A549 (cell line): Measurements from ENCODE around the gene P4HA2. TPM values are rescaled to one million over a fixed set of nuclear protein-coding genes. Genes with fewer than 3 reads are reported as not detected.

Source experiments
- ATAC-seq, 2 experiments: fragments of 200-7000 bp in 1 of 2; fragments of >200 bp in 1 of 2; cut with Nextera tagmentation in 1 of 2; cut with Tn5 transposase in 1 of 2; 3 replicates each; pipeline versions ENCODE4 v1.8.0 to v1.9.1; 2018 to 2020; ENCODE audit warnings: mild to moderate bottlenecking in 1 of 2, moderate library complexity in 1 of 2
- CTCF ChIA-PET: fragments of 300-600 bp; sonication (Branson Sonifier 250); formaldehyde crosslinking; extraction: SDS; loops from one replicate; lab custom pipeline; 2021; ENCODE audit warnings: antibody characterized with exemption, inconsistent platforms; lab: Yijun Ruan, JAX
- POLR2A ChIA-PET: fragments of 350-600 bp; formaldehyde crosslinking; extraction: SDS; loops from one replicate; lab custom pipeline; 2021; ENCODE audit warnings: antibody characterized with exemption, inconsistent platforms; lab: Yijun Ruan, JAX
- DNase-seq, 2 experiments: peaks; one replicate each; pipeline versions ENCODE4 v3.0.0 to v3.0.0-alpha.2; 2011 to 2016; ENCODE audit warnings: low read depth in 1 of 2, low spot score in 1 of 2
- FAIRE-seq: peaks from 2 replicates; lab custom pipeline; 2011; peaks lifted over from hg19 to GRCh38; lab: Jason Lieb, UNC
- H3K27ac ChIP-seq, 2 experiments: fragments of >200 bp; sonication (Bioruptor Twin); formaldehyde crosslinking; 3 replicates each; pipeline ENCODE4 v1.5.1; 2016 to 2017
- H3K4me1 ChIP-seq: fragments of >200 bp; sonication (Bioruptor Twin); formaldehyde crosslinking; 3 replicates; pipeline ENCODE4 v1.6.1; 2016
- H3K4me2 ChIP-seq: fragments of >200 bp; sonication (Bioruptor Twin); formaldehyde crosslinking; 3 replicates; pipeline ENCODE4 v1.6.1; 2016
- H3K4me3 ChIP-seq: fragments of >200 bp; sonication (Bioruptor Twin); formaldehyde crosslinking; 3 replicates; pipeline ENCODE4 v1.5.1; 2016
- H3K9me3 ChIP-seq: fragments of >200 bp; sonication (Bioruptor Twin); formaldehyde crosslinking; 3 replicates; pipeline ENCODE4 v1.6.1; 2016
- BHLHE40 ChIP-seq: IDR thresholded peaks from 2 replicates; pipeline ENCODE4 v1.6.1; 2012; ENCODE audit warnings: low read depth, low read length, inconsistent platforms
- CBX2 ChIP-seq: fragments of 200-600 bp; sonication (generic); IDR thresholded peaks from 2 replicates; pipeline ENCODE4 v1.6.1; 2016; ENCODE audit warnings: low read depth, mild to moderate bottlenecking, borderline replicate concordance
- CHD2 ChIP-seq: fragments of 150-350 bp; IDR thresholded peaks from 2 replicates; pipeline ENCODE4 v1.6.1; 2014; ENCODE audit warnings: low read length; ENCODE audit not compliant: partially characterized antibody
- CHD4 ChIP-seq: fragments of 200-600 bp; sonication (generic); IDR thresholded peaks from 2 replicates; pipeline ENCODE4 v1.6.1; 2016; ENCODE audit warnings: antibody characterized with exemption, mild to moderate bottlenecking, borderline replicate concordance
- EP300 ChIP-seq, 2 experiments: fragments of >200 bp; sonication (Bioruptor Twin); formaldehyde crosslinking; IDR thresholded peaks; 2 replicates in 1 of 2; 3 replicates in 1 of 2; pipeline ENCODE4 v1.6.1; 2016 to 2017
- ESRRA ChIP-seq: fragments of 150-350 bp; IDR thresholded peaks from 2 replicates; pipeline ENCODE4 v1.6.1; 2014; ENCODE audit warnings: mild to moderate bottlenecking, low read length, borderline replicate concordance
- FOSB ChIP-seq: fragments of 250-450 bp; sonication (Bioruptor Pico); IDR thresholded peaks from 2 replicates; pipeline ENCODE4 v1.5.0; 2020; ENCODE audit warnings: mild to moderate bottlenecking, moderate library complexity
- FOSL2 ChIP-seq, 2 experiments: fragments of 450-650 bp in 1 of 2; fragments of >200 bp in 1 of 2; sonication (Bioruptor Twin) in 1 of 2; formaldehyde crosslinking; IDR thresholded peaks; 2 replicates each; pipeline versions ENCODE4 v1.5.0 to v1.6.1; 2016 to 2020; ENCODE audit warnings: mild to moderate bottlenecking in 1 of 2, moderate library complexity in 1 of 2
- FOXS1 ChIP-seq: fragments of 250-450 bp; sonication (Bioruptor Pico); IDR thresholded peaks from 2 replicates; pipeline ENCODE4 v1.5.0; 2020; ENCODE audit warnings: mild to moderate bottlenecking, moderate library complexity
- GATA3 ChIP-seq: IDR thresholded peaks from 2 replicates; pipeline ENCODE4 v1.6.1; 2012; ENCODE audit warnings: borderline replicate concordance
- HDAC2 ChIP-seq: fragments of 200-600 bp; sonication (generic); IDR thresholded peaks from 2 replicates; pipeline ENCODE4 v1.6.1; 2016
- HOXB5 ChIP-seq: fragments of 250-450 bp; sonication (Bioruptor Pico); IDR thresholded peaks from 2 replicates; pipeline ENCODE4 v1.5.0; 2020; ENCODE audit warnings: mild to moderate bottlenecking, moderate library complexity
- KDM1A ChIP-seq: fragments of 200-600 bp; sonication (generic); IDR thresholded peaks from 2 replicates; pipeline ENCODE4 v1.6.1; 2016; ENCODE audit warnings: low read depth, mild to moderate bottlenecking
- KDM5A ChIP-seq: fragments of 200-600 bp; sonication (generic); IDR thresholded peaks from 2 replicates; pipeline ENCODE4 v1.6.1; 2016; ENCODE audit warnings: antibody characterized with exemption, mild to moderate bottlenecking
- MAFK ChIP-seq: fragments of 450-650 bp; IDR thresholded peaks from 2 replicates; pipeline ENCODE4 v1.6.1; 2014; ENCODE audit not compliant: partially characterized antibody
- MAZ ChIP-seq: fragments of 150-350 bp; IDR thresholded peaks from 2 replicates; pipeline ENCODE4 v1.6.1; 2014; ENCODE audit warnings: antibody characterized with exemption, low read depth, low read length, borderline replicate concordance
- NFE2L2 ChIP-seq: fragments of 150-350 bp; conservative IDR thresholded peaks from 2 replicates; pipeline ENCODE4 v1.6.1; 2014; ENCODE audit warnings: low read length
- POLR2AphosphoS2 ChIP-seq: conservative IDR thresholded peaks from 2 replicates; pipeline ENCODE4 v1.6.1; 2012; ENCODE audit warnings: low read length, improper control_type of control experiment, inconsistent platforms
- RCOR1 ChIP-seq: fragments of 150-350 bp; IDR thresholded peaks from 2 replicates; pipeline ENCODE4 v1.6.1; 2014; ENCODE audit warnings: antibody characterized with exemption, low read length, low read depth
- RFX5 ChIP-seq: fragments of 450-650 bp; IDR thresholded peaks from 2 replicates; pipeline ENCODE4 v1.7.1; 2014; ENCODE audit warnings: antibody characterized with exemption, mild to moderate bottlenecking, moderate library complexity
- SREBF2 ChIP-seq: fragments of 450-650 bp; IDR thresholded peaks from 2 replicates; pipeline ENCODE4 v1.6.1; 2014; ENCODE audit warnings: mild to moderate bottlenecking, moderate library complexity
- TP53 ChIP-seq: fragments of 250-450 bp; sonication (Bioruptor Pico); IDR thresholded peaks from 2 replicates; pipeline ENCODE4 v1.5.0; 2021; ENCODE audit warnings: mild to moderate bottlenecking, moderate library complexity
- ZC3H11A ChIP-seq: fragments of 450-650 bp; IDR thresholded peaks from 2 replicates; pipeline ENCODE4 v1.6.1; 2014; ENCODE audit warnings: antibody characterized with exemption, mild to moderate bottlenecking
- ZNF302 ChIP-seq: fragments of 250-450 bp; sonication (Bioruptor Pico); IDR thresholded peaks from 2 replicates; pipeline ENCODE4 v1.9.0; 2021; ENCODE audit warnings: inconsistent platforms, mild to moderate bottlenecking, moderate library complexity
- WGBS: methylation state at CpG from one replicate; pipeline ENCODE4 v1.1.6; 2017; ENCODE audit errors: missing lambda C conversion rate; 5-methylcytosine and 5-hydroxymethylcytosine counted together
- polyA plus RNA-seq, 4 experiments: library from polyadenylated mRNA; depleted of rRNA in 3 of 4; stranded (reverse); fragments of >200 nt; fragmentation: RNase III in 1 of 4; extraction: RNeasy Plus Mini Kit Qiagen cat#74134 plus additional on column Dnase treatment in 1 of 4; gene quantifications; 2 replicates in 3 of 4; 3 replicates in 1 of 4; pipeline ENCODE4 v1.2.3, GENCODE V29; 2011 to 2017
- TF ChIP-seq, protein P1 (sequence below): fragments of >200 bp; sonication (Bioruptor Twin); formaldehyde crosslinking; IDR thresholded peaks from 3 replicates; pipeline ENCODE4 v1.5.1; 2016
- TF ChIP-seq, protein P2 (sequence below): fragments of 200-600 bp; sonication (generic); IDR thresholded peaks from 2 replicates; pipeline ENCODE4 v1.6.1; 2016; ENCODE audit warnings: antibody characterized with exemption, mild to moderate bottlenecking, moderate library complexity
- TF ChIP-seq, protein P3 (sequence below): IDR thresholded peaks from 2 replicates; pipeline ENCODE4 v1.6.1; 2012
- TF ChIP-seq, protein P4 (sequence below): fragments of 450-650 bp; IDR thresholded peaks from 2 replicates; pipeline ENCODE4 v1.6.1; 2014; ENCODE audit warnings: antibody characterized with exemption
- TF ChIP-seq, protein P5 (sequence below): fragments of 150-350 bp; IDR thresholded peaks from 2 replicates; pipeline ENCODE4 v1.6.1; 2014; ENCODE audit warnings: low read depth, mild to moderate bottlenecking, low read length
- TF ChIP-seq, protein P6 (sequence below): fragments of >200 bp; sonication (Bioruptor Twin); formaldehyde crosslinking; IDR thresholded peaks from 2 replicates; pipeline ENCODE4 v1.6.1; 2016

The P4HA2 gene
- polyA plus RNA-seq, 2 of the 4 experiments (the other 2 are of a cell fraction), result 36.4 to 45.0 TPM

DNA sequence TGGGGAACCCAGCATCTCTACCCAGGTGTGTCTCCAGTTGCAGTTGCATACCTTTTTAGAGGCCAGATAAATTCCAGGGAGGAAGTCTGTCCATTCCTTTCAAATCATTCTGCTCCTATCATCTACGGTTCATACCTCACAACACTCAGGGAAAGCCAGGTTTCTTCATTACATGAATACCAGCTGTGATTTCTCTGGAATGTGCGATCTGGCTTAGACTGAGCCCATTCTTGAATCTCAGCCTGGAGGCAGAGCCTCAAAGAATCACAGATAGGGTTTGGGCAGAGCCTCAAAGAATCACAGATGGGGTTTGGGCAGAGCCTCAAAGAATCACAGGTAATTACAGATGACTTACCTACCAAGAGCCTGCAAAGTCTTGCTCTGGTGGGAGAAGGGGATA lies 7.2 kb downstream of the P4HA2 start:
- DNase-seq, result no peak

DNA sequence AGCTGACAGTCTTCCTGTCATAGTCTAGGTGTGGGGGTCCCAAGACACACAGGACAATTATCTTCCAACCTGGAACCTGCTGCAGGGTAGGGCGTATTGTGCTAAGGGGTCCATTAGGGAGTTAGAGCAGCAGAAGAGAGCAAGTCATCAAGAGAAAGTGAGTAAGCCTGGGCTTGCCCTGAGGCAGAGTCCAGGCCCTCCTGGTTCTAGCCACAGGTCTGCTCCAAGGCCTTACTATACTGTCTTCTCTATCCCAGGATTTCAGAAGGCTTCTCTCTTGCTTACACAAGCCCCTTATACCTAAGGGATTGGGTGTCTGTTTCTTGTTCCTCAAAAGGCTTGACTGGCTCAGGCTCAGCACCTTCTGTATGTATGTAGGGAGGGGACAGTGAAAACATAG lies 7.7 kb downstream of the P4HA2 start:
- CTCF ChIA-PET, result interaction anchor here (0.9 to 2.2 kb wide), 5 partner anchors 8 to 155 kb away, joined by 3 to 7 read pairs (median 4); no protein-coding TSS in a partner anchor

More for the DNA sequence above, 7.2 kb downstream of the P4HA2 start:
- TF ChIP-seq, protein P1, sequence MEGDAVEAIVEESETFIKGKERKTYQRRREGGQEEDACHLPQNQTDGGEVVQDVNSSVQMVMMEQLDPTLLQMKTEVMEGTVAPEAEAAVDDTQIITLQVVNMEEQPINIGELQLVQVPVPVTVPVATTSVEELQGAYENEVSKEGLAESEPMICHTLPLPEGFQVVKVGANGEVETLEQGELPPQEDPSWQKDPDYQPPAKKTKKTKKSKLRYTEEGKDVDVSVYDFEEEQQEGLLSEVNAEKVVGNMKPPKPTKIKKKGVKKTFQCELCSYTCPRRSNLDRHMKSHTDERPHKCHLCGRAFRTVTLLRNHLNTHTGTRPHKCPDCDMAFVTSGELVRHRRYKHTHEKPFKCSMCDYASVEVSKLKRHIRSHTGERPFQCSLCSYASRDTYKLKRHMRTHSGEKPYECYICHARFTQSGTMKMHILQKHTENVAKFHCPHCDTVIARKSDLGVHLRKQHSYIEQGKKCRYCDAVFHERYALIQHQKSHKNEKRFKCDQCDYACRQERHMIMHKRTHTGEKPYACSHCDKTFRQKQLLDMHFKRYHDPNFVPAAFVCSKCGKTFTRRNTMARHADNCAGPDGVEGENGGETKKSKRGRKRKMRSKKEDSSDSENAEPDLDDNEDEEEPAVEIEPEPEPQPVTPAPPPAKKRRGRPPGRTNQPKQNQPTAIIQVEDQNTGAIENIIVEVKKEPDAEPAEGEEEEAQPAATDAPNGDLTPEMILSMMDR, result no peak
- no peak for TF ChIP-seq RFX5
- TF ChIP-seq ZNF302 (CRISPR knock-in tag), result no peak
- TF ChIP-seq KDM5A, result no peak
- no peak for TF ChIP-seq FOSB (CRISPR knock-in tag)
- no peak for TF ChIP-seq HDAC2
- no peak for TF ChIP-seq KDM1A
- TF ChIP-seq MAFK, result no peak
- TF ChIP-seq BHLHE40, result no peak
- TF ChIP-seq TP53, result no peak
- no peak for TF ChIP-seq HOXB5
- no peak for TF ChIP-seq NFE2L2
- TF ChIP-seq, protein P2, sequence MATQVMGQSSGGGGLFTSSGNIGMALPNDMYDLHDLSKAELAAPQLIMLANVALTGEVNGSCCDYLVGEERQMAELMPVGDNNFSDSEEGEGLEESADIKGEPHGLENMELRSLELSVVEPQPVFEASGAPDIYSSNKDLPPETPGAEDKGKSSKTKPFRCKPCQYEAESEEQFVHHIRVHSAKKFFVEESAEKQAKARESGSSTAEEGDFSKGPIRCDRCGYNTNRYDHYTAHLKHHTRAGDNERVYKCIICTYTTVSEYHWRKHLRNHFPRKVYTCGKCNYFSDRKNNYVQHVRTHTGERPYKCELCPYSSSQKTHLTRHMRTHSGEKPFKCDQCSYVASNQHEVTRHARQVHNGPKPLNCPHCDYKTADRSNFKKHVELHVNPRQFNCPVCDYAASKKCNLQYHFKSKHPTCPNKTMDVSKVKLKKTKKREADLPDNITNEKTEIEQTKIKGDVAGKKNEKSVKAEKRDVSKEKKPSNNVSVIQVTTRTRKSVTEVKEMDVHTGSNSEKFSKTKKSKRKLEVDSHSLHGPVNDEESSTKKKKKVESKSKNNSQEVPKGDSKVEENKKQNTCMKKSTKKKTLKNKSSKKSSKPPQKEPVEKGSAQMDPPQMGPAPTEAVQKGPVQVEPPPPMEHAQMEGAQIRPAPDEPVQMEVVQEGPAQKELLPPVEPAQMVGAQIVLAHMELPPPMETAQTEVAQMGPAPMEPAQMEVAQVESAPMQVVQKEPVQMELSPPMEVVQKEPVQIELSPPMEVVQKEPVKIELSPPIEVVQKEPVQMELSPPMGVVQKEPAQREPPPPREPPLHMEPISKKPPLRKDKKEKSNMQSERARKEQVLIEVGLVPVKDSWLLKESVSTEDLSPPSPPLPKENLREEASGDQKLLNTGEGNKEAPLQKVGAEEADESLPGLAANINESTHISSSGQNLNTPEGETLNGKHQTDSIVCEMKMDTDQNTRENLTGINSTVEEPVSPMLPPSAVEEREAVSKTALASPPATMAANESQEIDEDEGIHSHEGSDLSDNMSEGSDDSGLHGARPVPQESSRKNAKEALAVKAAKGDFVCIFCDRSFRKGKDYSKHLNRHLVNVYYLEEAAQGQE, result no peak
- TF ChIP-seq FOSL2 (IDR thresholded peaks at IDR 0.05), result no peak
- no peak for TF ChIP-seq FOSL2 (CRISPR knock-in tag; IDR thresholded peaks at IDR 0.05)
- no peak for TF ChIP-seq CHD4
- no peak for TF ChIP-seq FOXS1 (CRISPR knock-in tag)
- no peak for TF ChIP-seq MAZ
- no peak for TF ChIP-seq CHD2
- TF ChIP-seq, all 56 proteins: peak for 0
- Histone ChIP-seq H3K4me2 (no peak overlapping the region), H3K9me3 (no peaks in the 10 kb centered on the region), H3K27ac (no peak overlapping the region), H3K4me1 (peaks cover 9% of the 10 kb centered on the region; the same call in 2 of the 3 replicates), H3K4me3 (no peak overlapping the region)
- no peak for FAIRE-seq
- ChIA-PET POLR2A (no interaction called here), CTCF (interaction anchor here (1.1 to 2.2 kb wide), 4 partner anchors 8 to 52 kb away, joined by 3 to 7 read pairs (median 4); no protein-coding TSS in a partner anchor)
- WGBS, result 86% methylated on average over 2 of the region's 2 CpGs
- ATAC-seq, result no peak

More for the DNA sequence above, 7.7 kb downstream of the P4HA2 start:
- ATAC-seq, result no peak
- FAIRE-seq, result no peak
- 81% methylated on average over 1 of the region's 1 CpG for WGBS
- DNase-seq, result no peak
- no peaks in the 10 kb centered on the region for H3K9me3 ChIP-seq
- no peak for TF ChIP-seq CBX2
- TF ChIP-seq, protein P3, sequence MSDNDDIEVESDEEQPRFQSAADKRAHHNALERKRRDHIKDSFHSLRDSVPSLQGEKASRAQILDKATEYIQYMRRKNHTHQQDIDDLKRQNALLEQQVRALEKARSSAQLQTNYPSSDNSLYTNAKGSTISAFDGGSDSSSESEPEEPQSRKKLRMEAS, result no peak
- TF ChIP-seq, protein P4, sequence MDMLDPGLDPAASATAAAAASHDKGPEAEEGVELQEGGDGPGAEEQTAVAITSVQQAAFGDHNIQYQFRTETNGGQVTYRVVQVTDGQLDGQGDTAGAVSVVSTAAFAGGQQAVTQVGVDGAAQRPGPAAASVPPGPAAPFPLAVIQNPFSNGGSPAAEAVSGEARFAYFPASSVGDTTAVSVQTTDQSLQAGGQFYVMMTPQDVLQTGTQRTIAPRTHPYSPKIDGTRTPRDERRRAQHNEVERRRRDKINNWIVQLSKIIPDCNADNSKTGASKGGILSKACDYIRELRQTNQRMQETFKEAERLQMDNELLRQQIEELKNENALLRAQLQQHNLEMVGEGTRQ, result no peak
- TF ChIP-seq RCOR1, result no peak
- no peak for TF ChIP-seq NFE2L2
- TF ChIP-seq ZNF302 (CRISPR knock-in tag), result no peak
- no peak for TF ChIP-seq ESRRA
- no peak for TF ChIP-seq GATA3
- TF ChIP-seq RFX5, result no peak
- no peak for TF ChIP-seq SREBF2
- no peak for TF ChIP-seq EP300 (IDR thresholded peaks at IDR 0.05)
- TF ChIP-seq, protein P5, sequence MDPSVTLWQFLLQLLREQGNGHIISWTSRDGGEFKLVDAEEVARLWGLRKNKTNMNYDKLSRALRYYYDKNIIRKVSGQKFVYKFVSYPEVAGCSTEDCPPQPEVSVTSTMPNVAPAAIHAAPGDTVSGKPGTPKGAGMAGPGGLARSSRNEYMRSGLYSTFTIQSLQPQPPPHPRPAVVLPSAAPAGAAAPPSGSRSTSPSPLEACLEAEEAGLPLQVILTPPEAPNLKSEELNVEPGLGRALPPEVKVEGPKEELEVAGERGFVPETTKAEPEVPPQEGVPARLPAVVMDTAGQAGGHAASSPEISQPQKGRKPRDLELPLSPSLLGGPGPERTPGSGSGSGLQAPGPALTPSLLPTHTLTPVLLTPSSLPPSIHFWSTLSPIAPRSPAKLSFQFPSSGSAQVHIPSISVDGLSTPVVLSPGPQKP, result no peak
- TF ChIP-seq POLR2AphosphoS2, result no peak
- TF ChIP-seq, protein P6, sequence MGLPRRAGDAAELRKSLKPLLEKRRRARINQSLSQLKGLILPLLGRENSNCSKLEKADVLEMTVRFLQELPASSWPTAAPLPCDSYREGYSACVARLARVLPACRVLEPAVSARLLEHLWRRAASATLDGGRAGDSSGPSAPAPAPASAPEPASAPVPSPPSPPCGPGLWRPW, result no peak
- TF ChIP-seq KDM1A, result no peak
- TF ChIP-seq ZC3H11A, result no peak
- H3K4me1 ChIP-seq, result peaks cover 9% of the 10 kb centered on the region; the same call in 2 of the 3 replicates
- H3K27ac ChIP-seq, result no peak overlapping the region
- H3K4me3 ChIP-seq, result no peak overlapping the region
- POLR2A ChIA-PET, result interaction anchor here (0.7 kb wide), 1 partner anchor 11 kb away, joined by 4 read pairs; no protein-coding TSS in a partner anchor
- H3K4me2 ChIP-seq, result no peak overlapping the region
